ENCODE measurements around the gene MYEOV. TPM values are rescaled to one million over a fixed set of nuclear protein-coding genes. Genes with fewer than 3 reads are reported as not detected.

Gene MYEOV
- total and polyA plus RNA-seq, 10 of the 15 experiments (the other 5 are each of a cell fraction or from before 2014, with no cell fraction given) = 0.05 to 0.40 (median 0.26) TPM; not detected in 3

DNA sequence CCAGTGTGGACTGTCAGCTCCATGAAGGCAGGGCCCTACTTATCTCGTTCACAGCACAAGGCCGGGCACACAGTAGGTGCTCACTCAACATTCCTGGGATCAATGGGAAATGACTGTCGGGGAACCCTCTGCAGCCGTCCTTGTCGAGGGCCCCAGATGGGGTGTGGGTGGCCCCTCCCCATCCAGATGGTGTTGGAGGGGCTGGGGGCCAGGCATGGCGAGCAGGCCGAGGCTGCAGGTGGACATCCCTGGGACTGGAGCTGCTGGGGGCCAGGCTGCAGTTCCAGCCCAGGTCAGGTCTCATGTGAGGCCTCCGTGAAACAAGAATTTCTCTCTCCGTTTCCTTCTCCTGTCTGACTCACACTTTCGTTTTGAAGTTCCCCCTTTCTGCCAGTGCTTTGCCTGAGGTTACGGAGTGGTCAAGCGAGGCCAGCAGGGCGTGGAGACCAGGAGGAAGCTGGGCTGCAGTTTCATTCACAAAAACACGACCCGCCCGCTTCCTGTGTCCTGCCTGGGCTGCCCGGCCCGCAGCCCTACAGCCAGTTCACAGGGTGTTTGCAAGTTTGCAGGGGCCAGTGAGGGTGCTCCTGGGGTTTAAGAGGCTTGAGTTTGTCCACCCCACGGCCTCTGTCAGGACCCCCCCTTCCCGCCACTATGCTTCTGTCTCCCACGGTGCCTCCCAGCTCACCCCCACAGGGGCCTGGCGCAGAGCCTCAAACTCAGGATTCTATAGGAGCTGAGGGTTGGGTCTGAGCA, 4.5 kb downstream of the MYEOV start (continued):
- TF ChIP-seq, protein P1, sequence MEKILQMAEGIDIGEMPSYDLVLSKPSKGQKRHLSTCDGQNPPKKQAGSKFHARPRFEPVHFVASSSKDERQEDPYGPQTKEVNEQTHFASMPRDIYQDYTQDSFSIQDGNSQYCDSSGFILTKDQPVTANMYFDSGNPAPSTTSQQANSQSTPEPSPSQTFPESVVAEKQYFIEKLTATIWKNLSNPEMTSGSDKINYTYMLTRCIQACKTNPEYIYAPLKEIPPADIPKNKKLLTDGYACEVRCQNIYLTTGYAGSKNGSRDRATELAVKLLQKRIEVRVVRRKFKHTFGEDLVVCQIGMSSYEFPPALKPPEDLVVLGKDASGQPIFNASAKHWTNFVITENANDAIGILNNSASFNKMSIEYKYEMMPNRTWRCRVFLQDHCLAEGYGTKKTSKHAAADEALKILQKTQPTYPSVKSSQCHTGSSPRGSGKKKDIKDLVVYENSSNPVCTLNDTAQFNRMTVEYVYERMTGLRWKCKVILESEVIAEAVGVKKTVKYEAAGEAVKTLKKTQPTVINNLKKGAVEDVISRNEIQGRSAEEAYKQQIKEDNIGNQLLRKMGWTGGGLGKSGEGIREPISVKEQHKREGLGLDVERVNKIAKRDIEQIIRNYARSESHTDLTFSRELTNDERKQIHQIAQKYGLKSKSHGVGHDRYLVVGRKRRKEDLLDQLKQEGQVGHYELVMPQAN (conservative IDR thresholded peaks at IDR 0.05) = peak; percentile 52
- TF ChIP-seq DPF2 (IDR thresholded peaks at IDR 0.05) (peak; percentile 97), IRF4 (IDR thresholded peaks at IDR 0.05; ENCODE audit: low read depth, low read length) (peak; percentile 75), EED (IDR thresholded peaks at IDR 0.05; ENCODE audit: low read depth) (peak; percentile 93), RAD21 (IDR thresholded peaks at IDR 0.05; ENCODE audit: insufficient read depth, low read depth, low read length) (peak; percentile 24; the same call in 1 of the 2 replicates), FOS (IDR thresholded peaks at IDR 0.05; ENCODE audit: borderline replicate concordance, extremely low read depth, insufficient read length) (no peak), JUND (IDR thresholded peaks at IDR 0.05; ENCODE audit: low read depth, low read length) (peak; percentile 71; the same call in 1 of the 2 replicates), CBX5 (IDR thresholded peaks at IDR 0.05; ENCODE audit: low read depth) (peak; percentile 84; the same call in 1 of the 2 replicates), EGR1 (IDR thresholded peaks at IDR 0.05; ENCODE audit: borderline replicate concordance in 1 of 2, low read depth in 2 of 2, low read length in 2 of 2) (peak in 1 of 2 experiments; percentile 69; a peak in 1 of 3 replicates), TCF3 (IDR thresholded peaks at IDR 0.05; ENCODE audit: borderline replicate concordance, insufficient read depth, low read depth, low read length) (peak; percentile 67; the same call in 1 of the 2 replicates), CHD1 (IDR thresholded peaks at IDR 0.05; ENCODE audit: low read depth, low read length) (0 out of 2 replicates have a peak, but pooled peaks have one; percentile 31), BHLHE40 (IDR thresholded peaks at IDR 0.05; ENCODE audit: borderline replicate concordance in 1 of 2, low read depth in 2 of 2, low read length in 1 of 2) (peak; percentile 83 to 85), TBL1XR1 (IDR thresholded peaks at IDR 0.05; ENCODE audit: low read depth, low read length) (peak; percentile 91), ATF7 (IDR thresholded peaks at IDR 0.05; ENCODE audit: low read depth) (peak; percentile 69; the same call in 1 of the 2 replicates), HDGF (IDR thresholded peaks at IDR 0.05) (no peak)
- TF ChIP-seq, protein P2, sequence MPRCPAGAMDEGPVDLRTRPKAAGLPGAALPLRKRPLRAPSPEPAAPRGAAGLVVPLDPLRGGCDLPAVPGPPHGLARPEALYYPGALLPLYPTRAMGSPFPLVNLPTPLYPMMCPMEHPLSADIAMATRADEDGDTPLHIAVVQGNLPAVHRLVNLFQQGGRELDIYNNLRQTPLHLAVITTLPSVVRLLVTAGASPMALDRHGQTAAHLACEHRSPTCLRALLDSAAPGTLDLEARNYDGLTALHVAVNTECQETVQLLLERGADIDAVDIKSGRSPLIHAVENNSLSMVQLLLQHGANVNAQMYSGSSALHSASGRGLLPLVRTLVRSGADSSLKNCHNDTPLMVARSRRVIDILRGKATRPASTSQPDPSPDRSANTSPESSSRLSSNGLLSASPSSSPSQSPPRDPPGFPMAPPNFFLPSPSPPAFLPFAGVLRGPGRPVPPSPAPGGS (IDR thresholded peaks at IDR 0.05; ENCODE audit: borderline replicate concordance, insufficient read depth, low read depth, low read length, poor library complexity, severe bottlenecking) = peak; percentile 67
- TF ChIP-seq, protein P3, sequence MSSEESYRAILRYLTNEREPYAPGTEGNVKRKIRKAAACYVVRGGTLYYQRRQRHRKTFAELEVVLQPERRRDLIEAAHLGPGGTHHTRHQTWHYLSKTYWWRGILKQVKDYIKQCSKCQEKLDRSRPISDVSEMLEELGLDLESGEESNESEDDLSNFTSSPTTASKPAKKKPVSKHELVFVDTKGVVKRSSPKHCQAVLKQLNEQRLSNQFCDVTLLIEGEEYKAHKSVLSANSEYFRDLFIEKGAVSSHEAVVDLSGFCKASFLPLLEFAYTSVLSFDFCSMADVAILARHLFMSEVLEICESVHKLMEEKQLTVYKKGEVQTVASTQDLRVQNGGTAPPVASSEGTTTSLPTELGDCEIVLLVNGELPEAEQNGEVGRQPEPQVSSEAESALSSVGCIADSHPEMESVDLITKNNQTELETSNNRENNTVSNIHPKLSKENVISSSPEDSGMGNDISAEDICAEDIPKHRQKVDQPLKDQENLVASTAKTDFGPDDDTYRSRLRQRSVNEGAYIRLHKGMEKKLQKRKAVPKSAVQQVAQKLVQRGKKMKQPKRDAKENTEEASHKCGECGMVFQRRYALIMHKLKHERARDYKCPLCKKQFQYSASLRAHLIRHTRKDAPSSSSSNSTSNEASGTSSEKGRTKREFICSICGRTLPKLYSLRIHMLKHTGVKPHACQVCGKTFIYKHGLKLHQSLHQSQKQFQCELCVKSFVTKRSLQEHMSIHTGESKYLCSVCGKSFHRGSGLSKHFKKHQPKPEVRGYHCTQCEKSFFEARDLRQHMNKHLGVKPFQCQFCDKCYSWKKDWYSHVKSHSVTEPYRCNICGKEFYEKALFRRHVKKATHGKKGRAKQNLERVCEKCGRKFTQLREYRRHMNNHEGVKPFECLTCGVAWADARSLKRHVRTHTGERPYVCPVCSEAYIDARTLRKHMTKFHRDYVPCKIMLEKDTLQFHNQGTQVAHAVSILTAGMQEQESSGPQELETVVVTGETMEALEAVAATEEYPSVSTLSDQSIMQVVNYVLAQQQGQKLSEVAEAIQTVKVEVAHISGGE (CRISPR knock-in tag; IDR thresholded peaks at IDR 0.05) = no peak
- TF ChIP-seq, protein P4, sequence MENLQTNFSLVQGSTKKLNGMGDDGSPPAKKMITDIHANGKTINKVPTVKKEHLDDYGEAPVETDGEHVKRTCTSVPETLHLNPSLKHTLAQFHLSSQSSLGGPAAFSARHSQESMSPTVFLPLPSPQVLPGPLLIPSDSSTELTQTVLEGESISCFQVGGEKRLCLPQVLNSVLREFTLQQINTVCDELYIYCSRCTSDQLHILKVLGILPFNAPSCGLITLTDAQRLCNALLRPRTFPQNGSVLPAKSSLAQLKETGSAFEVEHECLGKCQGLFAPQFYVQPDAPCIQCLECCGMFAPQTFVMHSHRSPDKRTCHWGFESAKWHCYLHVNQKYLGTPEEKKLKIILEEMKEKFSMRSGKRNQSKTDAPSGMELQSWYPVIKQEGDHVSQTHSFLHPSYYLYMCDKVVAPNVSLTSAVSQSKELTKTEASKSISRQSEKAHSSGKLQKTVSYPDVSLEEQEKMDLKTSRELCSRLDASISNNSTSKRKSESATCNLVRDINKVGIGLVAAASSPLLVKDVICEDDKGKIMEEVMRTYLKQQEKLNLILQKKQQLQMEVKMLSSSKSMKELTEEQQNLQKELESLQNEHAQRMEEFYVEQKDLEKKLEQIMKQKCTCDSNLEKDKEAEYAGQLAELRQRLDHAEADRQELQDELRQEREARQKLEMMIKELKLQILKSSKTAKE (IDR thresholded peaks at IDR 0.05; ENCODE audit: low read depth, poor library complexity, severe bottlenecking) = peak; percentile 78
